HG02938 (cell line): ENCODE measurements around the gene SPATA7.

Experiments
- ATAC-seq: cut with Tn5 transposase; IDR thresholded peaks from one replicate; pipeline ENCODE4 v1.9.1; 2021; ENCODE audit warnings: mild to moderate bottlenecking, moderate library complexity; ENCODE audit not compliant: unreplicated experiment

Gene SPATA7

DNA sequence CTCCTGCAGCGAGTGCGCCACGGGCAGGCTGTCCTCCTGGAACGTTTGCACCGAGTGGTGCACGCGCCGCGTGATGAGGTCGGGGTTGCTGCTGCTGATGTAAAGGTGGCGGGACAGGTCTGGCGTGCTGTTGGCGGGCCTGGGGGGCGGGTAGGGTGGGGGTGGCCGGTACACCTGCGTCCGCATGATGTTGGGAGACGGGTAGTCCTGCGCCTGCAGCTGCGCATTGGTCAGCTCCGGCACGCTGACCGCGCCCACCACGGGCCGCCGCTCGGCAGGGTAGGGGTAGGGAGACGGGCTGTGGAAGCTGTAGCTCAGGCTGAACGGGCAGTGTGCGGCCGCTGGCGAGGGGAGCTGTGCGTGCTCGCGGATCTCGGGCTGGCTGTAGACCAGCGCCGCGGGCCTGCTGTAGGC is 94.1 kb downstream of the SPATA7 start:
- ATAC-seq: no peak

DNA sequence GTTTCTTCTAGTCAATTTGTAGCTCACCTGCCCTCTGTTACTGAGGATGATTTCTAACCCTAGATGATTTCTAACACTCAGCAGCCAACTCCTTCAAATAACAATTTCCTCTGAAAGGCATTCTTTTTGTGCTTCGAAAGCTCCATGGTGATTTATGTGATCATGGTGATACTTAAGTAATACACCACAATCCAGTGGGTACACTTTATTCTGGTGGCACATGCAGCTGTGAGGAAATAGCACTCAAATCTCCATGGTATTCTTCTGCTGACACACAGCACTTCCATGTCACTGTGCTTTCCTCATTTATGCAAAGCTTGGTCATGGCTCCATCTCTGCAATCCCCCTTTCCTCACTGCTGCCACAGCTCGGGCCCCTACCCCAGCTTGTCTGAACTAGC is 95.6 kb downstream of the SPATA7 start:
- ATAC-seq: no peak

DNA sequence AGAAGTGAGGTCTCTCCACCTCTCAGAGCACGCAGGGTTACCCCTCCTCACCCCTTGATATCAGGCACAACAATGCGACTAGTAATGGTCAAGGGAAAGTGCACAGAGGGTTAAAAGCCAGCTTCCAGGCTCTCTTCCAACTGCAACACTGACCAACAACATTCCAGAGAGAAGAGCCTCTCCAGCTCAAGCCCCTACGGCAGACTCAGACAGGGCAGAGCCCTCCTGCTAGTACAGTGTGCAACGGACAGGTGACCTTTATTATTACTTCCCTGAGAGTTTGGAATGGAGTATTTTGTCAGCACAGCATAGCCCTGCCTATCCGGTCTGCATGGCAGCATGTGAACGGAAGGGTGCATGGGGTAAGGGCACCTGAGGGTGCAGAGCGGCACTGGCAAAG is 96.3 kb downstream of the SPATA7 start:
- ATAC-seq: no peak

DNA sequence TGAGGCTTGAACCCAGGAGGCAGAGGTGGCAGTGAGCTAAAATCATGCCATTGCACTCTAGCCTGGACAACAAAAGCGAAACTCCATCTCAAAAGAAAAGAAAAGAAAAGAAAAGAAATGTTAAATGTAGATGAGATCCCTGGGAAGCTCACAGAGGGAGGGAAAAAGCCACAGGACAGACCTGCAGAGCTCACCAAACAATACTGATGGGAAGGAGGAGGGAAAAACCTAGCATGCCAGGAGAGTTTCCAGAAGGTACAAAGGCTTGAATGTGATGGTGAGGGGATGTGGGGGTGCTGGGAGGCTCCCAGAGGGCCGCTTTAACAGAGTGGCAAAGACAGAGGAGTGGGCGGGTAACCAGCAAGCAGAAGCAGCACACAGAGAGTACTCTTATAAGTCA is 97.1 kb downstream of the SPATA7 start:
- ATAC-seq: no peak
